DND-41 (cell line): ENCODE results near the gene CSNK1G1.
"Not testable (repeated sequence)": the region's sequence is repeated elsewhere in the genome, so short reads cannot be mapped to it uniquely, and the experiment has no call there.

Experiments
- ATAC-seq: fragments of 200-7000 bp; cut with Tn5 transposase; 3 replicates; pipeline ENCODE4 v1.9.1; 2021; ENCODE audit warnings: low read depth; ENCODE audit not compliant: insufficient read depth
- DNase-seq: peaks from one replicate; pipeline ENCODE4 v3.0.0-alpha.2; 2020
- H2AFZ ChIP-seq: 2 replicates; pipeline ENCODE4 v1.6.0; 2012; ENCODE audit warnings: low read depth, low read length
- H3K27ac ChIP-seq: 2 replicates; pipeline ENCODE4 v1.5.1; 2012; ENCODE audit warnings: low read length, inconsistent platforms
- H3K27me3 ChIP-seq: fragments of 200-600 bp; sonication (generic); 2 replicates; pipeline ENCODE4 v1.6.0; 2012; ENCODE audit warnings: low read length, mild to moderate bottlenecking, inconsistent platforms; ENCODE audit not compliant: insufficient read depth, poor library complexity
- H3K36me3 ChIP-seq: 2 replicates; pipeline ENCODE4 v1.5.1; 2012; ENCODE audit warnings: low read length, inconsistent platforms; ENCODE audit not compliant: insufficient read depth
- H3K4me1 ChIP-seq: 2 replicates; pipeline ENCODE4 v1.5.1; 2012; ENCODE audit warnings: mild to moderate bottlenecking, low read length; ENCODE audit not compliant: insufficient read depth
- H3K4me2 ChIP-seq: 2 replicates; pipeline ENCODE4 v1.6.0; 2012; ENCODE audit warnings: mild to moderate bottlenecking, moderate library complexity, low read length, inconsistent platforms; ENCODE audit not compliant: insufficient read depth
- H3K4me3 ChIP-seq, 2 experiments: fragments of 200-600 bp in 1 of 2; shearing (Covaris generic) in 1 of 2; 2 replicates each; pipeline ENCODE4 v1.5.1; 2012 to 2016; ENCODE audit warnings: inconsistent platforms in 2 of 2, low read length in 2 of 2, mild to moderate bottlenecking in 2 of 2, low read depth in 1 of 2, moderate library complexity in 1 of 2
- H3K79me2 ChIP-seq: 2 replicates; pipeline ENCODE4 v1.6.0; 2012; ENCODE audit warnings: low read length, inconsistent platforms; ENCODE audit not compliant: insufficient read depth
- H3K9ac ChIP-seq: 2 replicates; pipeline ENCODE4 v1.6.0; 2012; ENCODE audit warnings: low read depth, mild to moderate bottlenecking, inconsistent platforms, low read length, moderate library complexity
- H3K9me3 ChIP-seq: 2 replicates; pipeline ENCODE4 v1.5.1; 2012; ENCODE audit warnings: low read length, moderate library complexity, mild to moderate bottlenecking, inconsistent platforms; ENCODE audit not compliant: insufficient read depth, severe bottlenecking
- H4K20me1 ChIP-seq: 2 replicates; pipeline ENCODE4 v1.6.0; 2012; ENCODE audit warnings: low read length; ENCODE audit not compliant: insufficient read depth
- CTCF ChIP-seq: IDR thresholded peaks from 2 replicates; pipeline ENCODE4 v1.5.1; 2012; ENCODE audit warnings: borderline replicate concordance, low read length, moderate library complexity, mild to moderate bottlenecking; ENCODE audit not compliant: poor library complexity, severe bottlenecking; ENCODE audit errors: extremely low read depth
- EZH2 ChIP-seq: IDR thresholded peaks from 3 replicates; pipeline ENCODE4 v1.6.1; 2012; ENCODE audit warnings: borderline replicate concordance, low read depth, mild to moderate bottlenecking, moderate library complexity, low read length, inconsistent platforms; ENCODE audit not compliant: severe bottlenecking

The CSNK1G1 gene

GRCh38 chr15:64274341-64274950, 81.5 kb downstream of the CSNK1G1 start:
- Histone ChIP-seq H2AFZ (no peak overlapping the region), H3K27me3 (no peaks in the 10 kb centered on the region), H3K27ac (no peak overlapping the region), H3K36me3 (no peaks in the 10 kb centered on the region), H3K4me1 (no peaks in the 10 kb centered on the region), H3K79me2 (peaks cover 7% of the 10 kb centered on the region; the same call in 1 of the 2 replicates), H3K9ac (no peak overlapping the region), H3K9me3 (no peaks in the 10 kb centered on the region), H3K4me2 (no peak overlapping the region), H3K4me3 (no peak overlapping the region), H4K20me1 (no peaks in the 10 kb centered on the region)
- DNase-seq (no peak), ATAC-seq (no peak)
- TF ChIP-seq CTCF (no peak), EZH2 (no peak)

- no peaks in the 10 kb centered on the region for H3K9me3 ChIP-seq
- no peaks in the 10 kb centered on the region for H4K20me1 ChIP-seq
- no peak overlapping the region for H2AFZ ChIP-seq
- DNase-seq (no peak), ATAC-seq (no peak)
- no peak overlapping the region for H3K9ac ChIP-seq
- no peak overlapping the region for H3K27ac ChIP-seq
- TF ChIP-seq CTCF (no peak), EZH2 (no peak)
- H3K4me3 ChIP-seq = no peak overlapping the region
- peaks cover 8% of the 10 kb centered on the region for H3K4me1 ChIP-seq
- H3K4me2 ChIP-seq = no peak overlapping the region
- no peaks in the 10 kb centered on the region for H3K27me3 ChIP-seq
- H3K79me2 ChIP-seq = peaks cover 14% of the 10 kb centered on the region
- no peaks in the 10 kb centered on the region for H3K36me3 ChIP-seq
These were observed 88.5 kb downstream of the CSNK1G1 start for GRCh38 chr15:64267331-64267973.

GRCh38 chr15:64265188-64265587, 90.8 kb downstream of the CSNK1G1 start:
- not testable (repeated sequence) for H3K4me3 ChIP-seq, DNase-seq, H3K4me2 ChIP-seq, H4K20me1 ChIP-seq, H3K36me3 ChIP-seq, H3K4me1 ChIP-seq, ATAC-seq, H3K9me3 ChIP-seq, H3K9ac ChIP-seq, H3K27me3 ChIP-seq, H2AFZ ChIP-seq, H3K27ac ChIP-seq
- H3K79me2 ChIP-seq = peaks cover 14% of the 10 kb centered on the region

- H3K9me3 ChIP-seq = no peaks in the 10 kb centered on the region
- H3K36me3 ChIP-seq = no peaks in the 10 kb centered on the region
- H3K4me3 ChIP-seq = no peak overlapping the region
- no peak overlapping the region for H3K4me2 ChIP-seq
- no peak overlapping the region for H2AFZ ChIP-seq
- TF ChIP-seq EZH2 (no peak), CTCF (no peak)
- no peak overlapping the region for H3K27ac ChIP-seq
- ATAC-seq (no peak), DNase-seq (no peak)
- H3K9ac ChIP-seq = no peak overlapping the region
- peaks cover 8% of the 10 kb centered on the region for H3K4me1 ChIP-seq
- H4K20me1 ChIP-seq = no peaks in the 10 kb centered on the region
- no peaks in the 10 kb centered on the region for H3K27me3 ChIP-seq
- peaks cover 14% of the 10 kb centered on the region for H3K79me2 ChIP-seq
These were observed 91.5 kb downstream of the CSNK1G1 start for GRCh38 chr15:64264502-64264901.
